Keratinocyte (primary cell): ENCODE results near the gene TMEM258.

Experiments
- CTCF ChIP-seq, 3 experiments: IDR thresholded peaks in 1 of 3; conservative IDR thresholded peaks in 1 of 3; optimal IDR thresholded peaks in 1 of 3; 2 replicates in 2 of 3; 3 replicates in 1 of 3; pipeline versions ENCODE3 to v1.5.1; 2011; ENCODE audit warnings: low read length in 3 of 3, mild to moderate bottlenecking in 3 of 3, moderate library complexity in 2 of 3, control low read depth in 1 of 3, inconsistent platforms in 1 of 3; ENCODE audit not compliant: insufficient read depth in 2 of 3; ENCODE audit errors: extremely low read depth in 1 of 3
- EZH2 ChIP-seq: IDR thresholded peaks from one replicate; pipeline ENCODE4 v1.6.1; 2012; ENCODE audit warnings: inconsistent platforms, mild to moderate bottlenecking, low read length, moderate library complexity

GRCh38 chr11:61773356-61773755 is 19.0 kb downstream of the TMEM258 start:
- TF ChIP-seq CTCF (optimal IDR thresholded peaks at IDR 0.05 in 1 of 3, IDR thresholded peaks at IDR 0.05 in 1 of 3, conservative IDR thresholded peaks at IDR 0.05 in 1 of 3; ENCODE audit: extremely low read depth in 1 of 3, insufficient read depth in 2 of 3, low read length in 3 of 3) (no peak), EZH2 (no peak)
